Stimulated activated naive CD8-positive, alpha-beta T cell treated with anti-CD3 and anti-CD28 coated beads, Interleukin-15, amount 100 ng/mL, for 72 hours (primary cell): ENCODE data around the gene OR10H1.
"Not testable (repeated sequence)": the region's sequence is repeated elsewhere in the genome, so short reads cannot be mapped to it uniquely, and the experiment has no call there.

Experiments
- ATAC-seq: fragments of 150-1000 bp; cut with Tn5 transposase; 2 replicates; pipeline ENCODE4 v1.10.0; 2021; ENCODE audit warnings: mild to moderate bottlenecking, moderate library complexity
- DNase-seq, 2 donors: peaks; one replicate each; pipeline ENCODE4 v3.0.0; 2021 to 2022
- H3K27ac Mint-ChIP-seq, 2 donors: one replicate each; pipeline ENCODE4 v1.8.0; 2022; ENCODE audit warnings: mild to moderate bottlenecking in 2 of 2, mixed read lengths in 2 of 2, moderate library complexity in 2 of 2
- H3K27me3 Mint-ChIP-seq: one replicate; pipeline ENCODE4 v1.8.0; 2022; ENCODE audit warnings: mixed read lengths
- H3K4me1 Mint-ChIP-seq: one replicate; pipeline ENCODE4 v1.8.0; 2022; ENCODE audit warnings: mild to moderate bottlenecking, mixed read lengths
- H3K4me3 Mint-ChIP-seq, 2 donors: one replicate each; pipeline ENCODE4 v1.8.0; 2022; ENCODE audit warnings: mild to moderate bottlenecking in 2 of 2, mixed read lengths in 2 of 2, moderate library complexity in 1 of 2
- H3K9me3 Mint-ChIP-seq, 2 donors: one replicate each; pipeline ENCODE4 v1.8.0; 2022; ENCODE audit warnings: mixed read lengths in 2 of 2

The OR10H1 gene

GRCh38 chr19:15790096-15790495 is 25.4 kb downstream of the OR10H1 start:
- Mint-ChIP-seq H3K27ac (no peak overlapping the region), H3K27me3 (peaks cover 30% of the 10 kb centered on the region), H3K4me1 (no peaks in the 10 kb centered on the region), H3K4me3 (no peak overlapping the region), H3K9me3 (no peaks in the 10 kb centered on the region)
- ATAC-seq (no peak), DNase-seq (no peak)

GRCh38 chr19:15788594-15789270 is 26.7 kb downstream of the OR10H1 start:
- ATAC-seq: no peak
- no peak overlapping the region for H3K4me3 Mint-ChIP-seq
- DNase-seq: no peak
- H3K9me3 Mint-ChIP-seq: no peaks in the 10 kb centered on the region
- peaks cover 30% of the 10 kb centered on the region for H3K27me3 Mint-ChIP-seq
- no peaks in the 10 kb centered on the region for H3K4me1 Mint-ChIP-seq
- no peak overlapping the region for H3K27ac Mint-ChIP-seq

- DNase-seq (no peak), ATAC-seq (no peak)
- H3K4me1 Mint-ChIP-seq: no peaks in the 10 kb centered on the region
- no peaks in the 10 kb centered on the region for H3K9me3 Mint-ChIP-seq
- peaks cover 30% of the 10 kb centered on the region for H3K27me3 Mint-ChIP-seq
- no peak within 1 kb of the TSS for H3K27ac Mint-ChIP-seq
- H3K4me3 Mint-ChIP-seq: no peak within 1 kb of the TSS
Observed at GRCh38 chr19:15787611-15788155, 27.8 kb downstream of the OR10H1 start, which contains the start of gene OR10H5. Gene OR10H5, plus strand, starts transcription at chr19:15787661. Its CDS starts 6,388 bp downstream, at chr19:15794049.

GRCh38 chr19:15782896-15783295 is 32.6 kb downstream of the OR10H1 start:
- not testable (repeated sequence) for H3K27ac Mint-ChIP-seq, ATAC-seq, DNase-seq, H3K4me1 Mint-ChIP-seq, H3K9me3 Mint-ChIP-seq, H3K4me3 Mint-ChIP-seq
- H3K27me3 Mint-ChIP-seq: peaks cover 12% of the 10 kb centered on the region

GRCh38 chr19:15782211-15782610 is 33.3 kb downstream of the OR10H1 start:
- no peaks in the 10 kb centered on the region for H3K9me3 Mint-ChIP-seq
- ATAC-seq (no peak), DNase-seq (no peak)
- peaks cover 10% of the 10 kb centered on the region for H3K27me3 Mint-ChIP-seq
- no peak overlapping the region for H3K27ac Mint-ChIP-seq
- H3K4me3 Mint-ChIP-seq: no peak overlapping the region
- peaks cover 6% of the 10 kb centered on the region for H3K4me1 Mint-ChIP-seq

- Mint-ChIP-seq H3K27me3 (peaks cover 10% of the 10 kb centered on the region), H3K27ac (no peak overlapping the region), H3K4me3 (no peak overlapping the region), H3K4me1 (peaks cover 6% of the 10 kb centered on the region), H3K9me3 (no peaks in the 10 kb centered on the region)
- no peak for DNase-seq
- no peak for ATAC-seq
Observed at GRCh38 chr19:15781661-15782060, 33.8 kb downstream of the OR10H1 start.

GRCh38 chr19:15780610-15781418 is 34.6 kb downstream of the OR10H1 start:
- Mint-ChIP-seq H3K4me3 (no peak overlapping the region), H3K27me3 (peaks cover 18% of the 10 kb centered on the region), H3K4me1 (peaks cover 6% of the 10 kb centered on the region), H3K9me3 (no peaks in the 10 kb centered on the region), H3K27ac (no peak overlapping the region)
- ATAC-seq: peak; percentile 42
- DNase-seq: no peak

GRCh38 chr19:15779756-15780476 is 35.5 kb downstream of the OR10H1 start:
- no peak for ATAC-seq
- Mint-ChIP-seq H3K9me3 (no peaks in the 10 kb centered on the region), H3K27me3 (peaks cover 24% of the 10 kb centered on the region), H3K4me3 (no peak overlapping the region), H3K27ac (no peak overlapping the region), H3K4me1 (peaks cover 6% of the 10 kb centered on the region)
- no peak for DNase-seq

GRCh38 chr19:15776991-15777970 is 38.2 kb downstream of the OR10H1 start:
- H3K4me1 Mint-ChIP-seq: peaks cover 6% of the 10 kb centered on the region
- DNase-seq (no peak), ATAC-seq (no peak)
- H3K9me3 Mint-ChIP-seq: no peaks in the 10 kb centered on the region
- no peak overlapping the region for H3K4me3 Mint-ChIP-seq
- H3K27me3 Mint-ChIP-seq: peaks cover 24% of the 10 kb centered on the region
- H3K27ac Mint-ChIP-seq: no peak overlapping the region

- ATAC-seq (no peak), DNase-seq (no peak)
- Mint-ChIP-seq H3K27ac (peak overlapping the region in 1 of 2 donors; percentile 22), H3K27me3 (peaks cover 33% of the 10 kb centered on the region), H3K4me1 (peaks cover 6% of the 10 kb centered on the region), H3K4me3 (no peak overlapping the region), H3K9me3 (peaks cover 0 to 4% of the 10 kb centered on the region in 2 donors)
Observed at GRCh38 chr19:15776264-15776663, 39.2 kb downstream of the OR10H1 start.

GRCh38 chr19:15775249-15775648 is 40.2 kb downstream of the OR10H1 start:
- DNase-seq (no peak), ATAC-seq (no peak)
- Mint-ChIP-seq H3K9me3 (peaks cover 0 to 5% of the 10 kb centered on the region in 2 donors), H3K4me1 (no peaks in the 10 kb centered on the region), H3K4me3 (no peak overlapping the region), H3K27me3 (peaks cover 34% of the 10 kb centered on the region), H3K27ac (no peak overlapping the region)

GRCh38 chr19:15774159-15774558 is 41.3 kb downstream of the OR10H1 start:
- not testable (repeated sequence) for H3K4me1 Mint-ChIP-seq, H3K27ac Mint-ChIP-seq, ATAC-seq, H3K9me3 Mint-ChIP-seq, H3K4me3 Mint-ChIP-seq, DNase-seq
- H3K27me3 Mint-ChIP-seq: peaks cover 34% of the 10 kb centered on the region

GRCh38 chr19:15769586-15769985 is 45.9 kb downstream of the OR10H1 start:
- H3K27ac Mint-ChIP-seq: no peak overlapping the region
- no peak for DNase-seq
- H3K4me3 Mint-ChIP-seq: no peak overlapping the region
- H3K4me1 Mint-ChIP-seq: no peaks in the 10 kb centered on the region
- peaks cover 21% of the 10 kb centered on the region for H3K27me3 Mint-ChIP-seq
- peaks cover 0 to 5% of the 10 kb centered on the region in 2 donors for H3K9me3 Mint-ChIP-seq
- ATAC-seq: no peak

- DNase-seq (no peak), ATAC-seq (no peak)
- Mint-ChIP-seq H3K27ac (no peak overlapping the region), H3K4me1 (peaks cover 10% of the 10 kb centered on the region), H3K9me3 (no peaks in the 10 kb centered on the region), H3K4me3 (peak overlapping the region; percentile 32 to 70), H3K27me3 (peaks cover 66% of the 10 kb centered on the region)
Observed at GRCh38 chr19:15759962-15760565, 55.4 kb downstream of the OR10H1 start.
